A673 (cell line): Measurements from ENCODE around the gene MYH15.

Experiments
- CTCF ChIP-seq: fragments of 300-800, 200-600 bp; sonication (generic); conservative IDR thresholded peaks from 2 replicates; pipeline ENCODE4 v1.5.1; 2017; ENCODE audit warnings: low read depth, mild to moderate bottlenecking, antibody characterized with exemption, low read length, moderate library complexity, mixed read lengths
- EZH2 ChIP-seq: fragments of 200-600 bp; sonication (generic); IDR thresholded peaks from 2 replicates; pipeline ENCODE4 v1.6.1; 2017; ENCODE audit warnings: borderline replicate concordance, low read depth, mild to moderate bottlenecking, mixed read lengths, antibody characterized with exemption, low read length; ENCODE audit not compliant: poor library complexity, severe bottlenecking

GRCh38 chr3:108359011-108359410 lies 151.4 kb downstream of the MYH15 start:
- no peak for TF ChIP-seq EZH2
- no peak for TF ChIP-seq CTCF
